GM21737 (cell line): Measurements from ENCODE around the gene MIER2.
"Not testable (repeated sequence)": the region's sequence is repeated elsewhere in the genome, so short reads cannot be mapped to it uniquely, and the experiment has no call there.

Experiments used
- ATAC-seq: cut with Tn5 transposase; IDR thresholded peaks from one replicate; pipeline ENCODE4 v1.9.1; 2021; ENCODE audit warnings: mild to moderate bottlenecking, moderate library complexity; ENCODE audit not compliant: unreplicated experiment

The MIER2 gene

GRCh38 chr19:262125-262524, 82.5 kb downstream of the MIER2 start:
- ATAC-seq = no peak

GRCh38 chr19:256804-257203, 87.8 kb downstream of the MIER2 start:
- ATAC-seq = not testable (repeated sequence)
